ENCODE results near the gene GPBAR1. TPM values are rescaled to one million over a fixed set of nuclear protein-coding genes. Genes with fewer than 3 reads are reported as not detected.
A peak's percentile ranks its signal among the peaks of the same experiment; 100 is the strongest.

GPBAR1 gene
- polyA plus RNA-seq, 1 donor = 3.9 TPM

GRCh38 chr2:218238887-218239286 is 21.9 kb upstream of the GPBAR1 start:
- peaks cover 87% of the 10 kb centered on the region for H3K36me3 ChIP-seq (ENCODE audit: control insufficient read depth, insufficient read depth, low read length)
- DNase-seq = peak in 1 of 2 donors; percentile 67

GRCh38 chr2:218244204-218244603 is 16.6 kb upstream of the GPBAR1 start:
- no CpG with 5 or more reads among the region's 1 CpG for WGBS (ENCODE audit: insufficient coverage, low lambda C conversion rate)

More at GRCh38 chr2:218238887-218239286, 21.9 kb upstream of the GPBAR1 start:
- Histone ChIP-seq H3K9me3 (ENCODE audit: control insufficient read depth, low read depth, low read length) (no peaks in the 10 kb centered on the region), H3K4me3 (ENCODE audit: low read length) (no peak overlapping the region), H3K27me3 (ENCODE audit: control insufficient read depth, insufficient read depth, low read length) (no peaks in the 10 kb centered on the region), H3K4me1 (ENCODE audit: control insufficient read depth, insufficient read depth, low read length) (no peaks in the 10 kb centered on the region), H3K27ac (ENCODE audit: low read length) (peak overlapping the region; percentile 8)
- 67% methylated on average over 1 of the region's 1 CpG for WGBS (ENCODE audit: insufficient coverage, low lambda C conversion rate)

GRCh38 chr2:218244665-218245064 is 16.1 kb upstream of the GPBAR1 start:
- H3K27ac ChIP-seq (ENCODE audit: low read length) = no peak overlapping the region
- WGBS (ENCODE audit: insufficient coverage, low lambda C conversion rate) = 83% methylated on average over 1 of the region's 2 CpGs
- peaks cover 92% of the 10 kb centered on the region for H3K36me3 ChIP-seq (ENCODE audit: control insufficient read depth, insufficient read depth, low read length)

More at GRCh38 chr2:218244204-218244603, 16.6 kb upstream of the GPBAR1 start:
- no peak overlapping the region for H3K4me3 ChIP-seq (ENCODE audit: low read length)
- H3K9me3 ChIP-seq (ENCODE audit: control insufficient read depth, low read depth, low read length) = no peaks in the 10 kb centered on the region
- no peaks in the 10 kb centered on the region for H3K27me3 ChIP-seq (ENCODE audit: control insufficient read depth, insufficient read depth, low read length)
- no peak overlapping the region for H3K27ac ChIP-seq (ENCODE audit: low read length)
- peaks cover 92% of the 10 kb centered on the region for H3K36me3 ChIP-seq (ENCODE audit: control insufficient read depth, insufficient read depth, low read length)
- H3K4me1 ChIP-seq (ENCODE audit: control insufficient read depth, insufficient read depth, low read length) = no peaks in the 10 kb centered on the region
- no peak for DNase-seq

GRCh38 chr2:218245214-218245613 is 15.6 kb upstream of the GPBAR1 start:
- Histone ChIP-seq H3K9me3 (ENCODE audit: control insufficient read depth, low read depth, low read length) (no peaks in the 10 kb centered on the region), H3K36me3 (ENCODE audit: control insufficient read depth, insufficient read depth, low read length) (peaks cover 92% of the 10 kb centered on the region), H3K4me3 (ENCODE audit: low read length) (no peak overlapping the region), H3K27ac (ENCODE audit: low read length) (no peak overlapping the region), H3K4me1 (ENCODE audit: control insufficient read depth, insufficient read depth, low read length) (no peaks in the 10 kb centered on the region), H3K27me3 (ENCODE audit: control insufficient read depth, insufficient read depth, low read length) (no peaks in the 10 kb centered on the region)
- no peak for DNase-seq
- no CpG with 5 or more reads among the region's 5 CpGs for WGBS (ENCODE audit: insufficient coverage, low lambda C conversion rate)

More at GRCh38 chr2:218244665-218245064, 16.1 kb upstream of the GPBAR1 start:
- Histone ChIP-seq H3K4me3 (ENCODE audit: low read length) (no peak overlapping the region), H3K4me1 (ENCODE audit: control insufficient read depth, insufficient read depth, low read length) (no peaks in the 10 kb centered on the region), H3K27me3 (ENCODE audit: control insufficient read depth, insufficient read depth, low read length) (no peaks in the 10 kb centered on the region), H3K9me3 (ENCODE audit: control insufficient read depth, low read depth, low read length) (no peaks in the 10 kb centered on the region)
- DNase-seq = no peak

GRCh38 chr2:218249691-218250090 is 11.1 kb upstream of the GPBAR1 start:
- no peak for DNase-seq
- Histone ChIP-seq H3K27me3 (ENCODE audit: control insufficient read depth, insufficient read depth, low read length) (no peaks in the 10 kb centered on the region), H3K4me1 (ENCODE audit: control insufficient read depth, insufficient read depth, low read length) (peaks cover 8% of the 10 kb centered on the region), H3K27ac (ENCODE audit: low read length) (no peak overlapping the region), H3K4me3 (ENCODE audit: low read length) (no peak overlapping the region), H3K36me3 (ENCODE audit: control insufficient read depth, insufficient read depth, low read length) (peaks cover 95% of the 10 kb centered on the region), H3K9me3 (ENCODE audit: control insufficient read depth, low read depth, low read length) (no peaks in the 10 kb centered on the region)
- no CpG with 5 or more reads among the region's 13 CpGs for WGBS (ENCODE audit: insufficient coverage, low lambda C conversion rate)

GRCh38 chr2:218252509-218253231 is 8.1 kb upstream of the GPBAR1 start:
- Histone ChIP-seq H3K4me1 (ENCODE audit: control insufficient read depth, insufficient read depth, low read length) (peaks cover 8% of the 10 kb centered on the region), H3K27me3 (ENCODE audit: control insufficient read depth, insufficient read depth, low read length) (no peaks in the 10 kb centered on the region), H3K27ac (ENCODE audit: low read length) (no peak overlapping the region), H3K9me3 (ENCODE audit: control insufficient read depth, low read depth, low read length) (no peaks in the 10 kb centered on the region), H3K36me3 (ENCODE audit: control insufficient read depth, insufficient read depth, low read length) (peaks cover 87% of the 10 kb centered on the region), H3K4me3 (ENCODE audit: low read length) (no peak overlapping the region)
- no CpG with 5 or more reads among the region's 7 CpGs for WGBS (ENCODE audit: insufficient coverage, low lambda C conversion rate)
- no peak for DNase-seq

- H3K27me3 ChIP-seq (ENCODE audit: control insufficient read depth, insufficient read depth, low read length) = no peaks in the 10 kb centered on the region
- H3K4me1 ChIP-seq (ENCODE audit: control insufficient read depth, insufficient read depth, low read length) = peaks cover 8% of the 10 kb centered on the region
- WGBS (ENCODE audit: insufficient coverage, low lambda C conversion rate) = no CpG with 5 or more reads among the region's 5 CpGs
- H3K27ac ChIP-seq (ENCODE audit: low read length) = peak overlapping the region; percentile 47
- peak in 1 of 2 donors; percentile 77 for DNase-seq
- H3K9me3 ChIP-seq (ENCODE audit: control insufficient read depth, low read depth, low read length) = no peaks in the 10 kb centered on the region
- H3K4me3 ChIP-seq (ENCODE audit: low read length) = no peak overlapping the region
- H3K36me3 ChIP-seq (ENCODE audit: control insufficient read depth, insufficient read depth, low read length) = peaks cover 82% of the 10 kb centered on the region
Measured at GRCh38 chr2:218253232-218253625, 7.6 kb upstream of the GPBAR1 start.

GRCh38 chr2:218255446-218255845 is 5.4 kb upstream of the GPBAR1 start:
- Histone ChIP-seq H3K36me3 (ENCODE audit: control insufficient read depth, insufficient read depth, low read length) (peaks cover 61% of the 10 kb centered on the region), H3K4me1 (ENCODE audit: control insufficient read depth, insufficient read depth, low read length) (peaks cover 9% of the 10 kb centered on the region), H3K4me3 (ENCODE audit: low read length) (no peak overlapping the region), H3K9me3 (ENCODE audit: control insufficient read depth, low read depth, low read length) (no peaks in the 10 kb centered on the region), H3K27ac (ENCODE audit: low read length) (no peak overlapping the region), H3K27me3 (ENCODE audit: control insufficient read depth, insufficient read depth, low read length) (no peaks in the 10 kb centered on the region)
- no CpG with 5 or more reads among the region's 6 CpGs for WGBS (ENCODE audit: insufficient coverage, low lambda C conversion rate)
- DNase-seq = no peak

- H3K27ac ChIP-seq (ENCODE audit: low read length) = no peak overlapping the region
- no peak overlapping the region for H3K4me3 ChIP-seq (ENCODE audit: low read length)
- H3K27me3 ChIP-seq (ENCODE audit: control insufficient read depth, insufficient read depth, low read length) = no peaks in the 10 kb centered on the region
- H3K36me3 ChIP-seq (ENCODE audit: control insufficient read depth, insufficient read depth, low read length) = peaks cover 49% of the 10 kb centered on the region
- 90% methylated on average over 2 of the region's 13 CpGs for WGBS (ENCODE audit: insufficient coverage, low lambda C conversion rate)
- H3K9me3 ChIP-seq (ENCODE audit: control insufficient read depth, low read depth, low read length) = no peaks in the 10 kb centered on the region
- H3K4me1 ChIP-seq (ENCODE audit: control insufficient read depth, insufficient read depth, low read length) = peaks cover 23% of the 10 kb centered on the region
- DNase-seq = no peak
Measured at GRCh38 chr2:218256612-218257350, 4.0 kb upstream of the GPBAR1 start.

- peaks cover 28% of the 10 kb centered on the region for H3K4me1 ChIP-seq (ENCODE audit: control insufficient read depth, insufficient read depth, low read length)
- no peaks in the 10 kb centered on the region for H3K9me3 ChIP-seq (ENCODE audit: control insufficient read depth, low read depth, low read length)
- peak in 1 of 2 donors; percentile 11 for DNase-seq
- H3K36me3 ChIP-seq (ENCODE audit: control insufficient read depth, insufficient read depth, low read length) = peaks cover 42% of the 10 kb centered on the region
- H3K27me3 ChIP-seq (ENCODE audit: control insufficient read depth, insufficient read depth, low read length) = no peaks in the 10 kb centered on the region
- peak overlapping the region; percentile 2 for H3K27ac ChIP-seq (ENCODE audit: low read length)
- H3K4me3 ChIP-seq (ENCODE audit: low read length) = no peak overlapping the region
- 50% methylated on average over 1 of the region's 8 CpGs for WGBS (ENCODE audit: insufficient coverage, low lambda C conversion rate)
Measured at GRCh38 chr2:218257390-218257981, 3.3 kb upstream of the GPBAR1 start.
